NB4 (cell line): ENCODE results near the gene TRAF5.

ENCODE experiments used
- POLR2A ChIP-seq: IDR thresholded peaks from 2 replicates; pipeline ENCODE4 v1.6.1; 2011; ENCODE audit warnings: mild to moderate bottlenecking; ENCODE audit not compliant: insufficient read length; ENCODE audit errors: extremely low read depth
- TF ChIP-seq, protein P1 (sequence below): IDR thresholded peaks from one replicate; pipeline ENCODE4 v1.5.1; 2012; ENCODE audit warnings: low read depth, low read length

DNA sequence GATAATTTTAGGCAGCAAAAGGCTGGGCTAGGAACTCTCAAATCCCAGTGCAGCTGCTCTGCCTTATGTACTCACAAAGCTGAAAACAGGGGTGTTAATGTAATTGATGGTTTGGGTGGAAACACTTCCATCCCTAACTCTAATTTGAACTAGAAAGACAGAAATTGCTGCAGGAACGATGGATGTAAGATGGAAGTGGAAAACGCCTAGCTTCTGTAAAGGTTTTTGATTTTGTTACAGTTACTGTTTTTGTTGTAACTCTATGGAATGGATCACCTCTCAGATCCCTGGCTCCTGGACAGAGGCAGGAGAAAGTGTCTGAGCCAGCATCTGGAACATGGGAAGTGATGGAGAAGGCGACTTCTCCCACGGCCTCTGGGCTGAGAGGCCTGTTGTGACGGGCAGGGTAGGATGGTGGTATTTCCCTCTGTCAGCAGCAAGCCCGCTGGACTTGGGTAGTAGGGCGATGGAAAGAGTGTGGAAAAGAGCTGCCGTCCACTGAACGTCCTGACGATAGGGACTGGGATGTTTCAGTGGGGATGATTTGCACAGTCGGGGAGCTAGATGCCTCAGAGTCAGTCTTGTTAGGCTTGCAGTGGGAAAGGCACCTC lies 1.6 kb downstream of the TRAF5 start:
- no peak for TF ChIP-seq POLR2A
- TF ChIP-seq, protein P1, sequence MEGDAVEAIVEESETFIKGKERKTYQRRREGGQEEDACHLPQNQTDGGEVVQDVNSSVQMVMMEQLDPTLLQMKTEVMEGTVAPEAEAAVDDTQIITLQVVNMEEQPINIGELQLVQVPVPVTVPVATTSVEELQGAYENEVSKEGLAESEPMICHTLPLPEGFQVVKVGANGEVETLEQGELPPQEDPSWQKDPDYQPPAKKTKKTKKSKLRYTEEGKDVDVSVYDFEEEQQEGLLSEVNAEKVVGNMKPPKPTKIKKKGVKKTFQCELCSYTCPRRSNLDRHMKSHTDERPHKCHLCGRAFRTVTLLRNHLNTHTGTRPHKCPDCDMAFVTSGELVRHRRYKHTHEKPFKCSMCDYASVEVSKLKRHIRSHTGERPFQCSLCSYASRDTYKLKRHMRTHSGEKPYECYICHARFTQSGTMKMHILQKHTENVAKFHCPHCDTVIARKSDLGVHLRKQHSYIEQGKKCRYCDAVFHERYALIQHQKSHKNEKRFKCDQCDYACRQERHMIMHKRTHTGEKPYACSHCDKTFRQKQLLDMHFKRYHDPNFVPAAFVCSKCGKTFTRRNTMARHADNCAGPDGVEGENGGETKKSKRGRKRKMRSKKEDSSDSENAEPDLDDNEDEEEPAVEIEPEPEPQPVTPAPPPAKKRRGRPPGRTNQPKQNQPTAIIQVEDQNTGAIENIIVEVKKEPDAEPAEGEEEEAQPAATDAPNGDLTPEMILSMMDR, result no peak
